Gastrocnemius medialis (tissue), 4 donors: ENCODE results near the gene ACBD6.

ENCODE experiments used
- POLR2A ChIP-seq, 2 donors: fragments of 450-650 bp; IDR thresholded peaks; one replicate each; pipeline ENCODE4 v1.6.1; 2017; ENCODE audit warnings: antibody characterized with exemption in 2 of 2, mild to moderate bottlenecking in 2 of 2, moderate library complexity in 2 of 2
- TF ChIP-seq, protein P1 (sequence below), 5 experiments: fragments of 450-650 bp in 3 of 5; fragments of 200-600 bp in 2 of 5; sonication (generic) in 2 of 5; IDR thresholded peaks in 4 of 5; conservative IDR thresholded peaks in 1 of 5; 1 replicate in 4 of 5; 2 replicates in 1 of 5; pipeline ENCODE4 v1.5.1; 2016 to 2019; ENCODE audit warnings: antibody characterized with exemption in 5 of 5, mild to moderate bottlenecking in 3 of 5, moderate library complexity in 3 of 5

DNA sequence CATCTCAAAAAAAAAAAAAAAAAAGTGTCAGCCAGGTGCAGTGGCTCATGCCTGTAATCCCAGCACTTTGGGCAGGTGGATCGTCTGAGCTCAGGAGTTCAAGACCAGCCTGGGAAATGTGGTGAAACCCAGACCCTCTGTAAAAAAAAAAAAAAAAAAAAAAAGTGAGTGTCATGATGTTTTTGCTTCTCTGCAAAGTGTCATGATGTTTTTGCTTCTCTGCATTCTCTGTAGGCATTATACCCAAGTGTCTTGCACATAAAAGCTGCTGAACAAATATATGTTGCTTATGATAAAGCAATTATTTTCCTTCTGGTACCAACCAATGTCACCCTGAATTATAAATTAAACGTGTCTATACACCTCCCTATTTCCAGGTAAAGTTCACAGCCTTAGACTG, 1.7 kb downstream of the ACBD6 start:
- TF ChIP-seq, protein P1, sequence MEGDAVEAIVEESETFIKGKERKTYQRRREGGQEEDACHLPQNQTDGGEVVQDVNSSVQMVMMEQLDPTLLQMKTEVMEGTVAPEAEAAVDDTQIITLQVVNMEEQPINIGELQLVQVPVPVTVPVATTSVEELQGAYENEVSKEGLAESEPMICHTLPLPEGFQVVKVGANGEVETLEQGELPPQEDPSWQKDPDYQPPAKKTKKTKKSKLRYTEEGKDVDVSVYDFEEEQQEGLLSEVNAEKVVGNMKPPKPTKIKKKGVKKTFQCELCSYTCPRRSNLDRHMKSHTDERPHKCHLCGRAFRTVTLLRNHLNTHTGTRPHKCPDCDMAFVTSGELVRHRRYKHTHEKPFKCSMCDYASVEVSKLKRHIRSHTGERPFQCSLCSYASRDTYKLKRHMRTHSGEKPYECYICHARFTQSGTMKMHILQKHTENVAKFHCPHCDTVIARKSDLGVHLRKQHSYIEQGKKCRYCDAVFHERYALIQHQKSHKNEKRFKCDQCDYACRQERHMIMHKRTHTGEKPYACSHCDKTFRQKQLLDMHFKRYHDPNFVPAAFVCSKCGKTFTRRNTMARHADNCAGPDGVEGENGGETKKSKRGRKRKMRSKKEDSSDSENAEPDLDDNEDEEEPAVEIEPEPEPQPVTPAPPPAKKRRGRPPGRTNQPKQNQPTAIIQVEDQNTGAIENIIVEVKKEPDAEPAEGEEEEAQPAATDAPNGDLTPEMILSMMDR (IDR thresholded peaks at IDR 0.05 in 4 of 5, conservative IDR thresholded peaks at IDR 0.05 in 1 of 5) = no peak
- no peak for TF ChIP-seq POLR2A (IDR thresholded peaks at IDR 0.05)
